DOHH2 (cell line): Measurements from ENCODE around the gene CIBAR2.

Source experiments
- CTCF ChIP-seq: fragments of 200-600 bp; sonication (generic); IDR thresholded peaks from one replicate; pipeline ENCODE4 v1.5.1; 2014; ENCODE audit warnings: antibody characterized with exemption, mild to moderate bottlenecking, low read depth, low read length; ENCODE audit not compliant: poor library complexity, severe bottlenecking
- EZH2phosphoT487 ChIP-seq: fragments of 200-600 bp; sonication (generic); IDR thresholded peaks from 2 replicates; pipeline ENCODE4 v1.6.1; 2017; ENCODE audit warnings: borderline replicate concordance, mild to moderate bottlenecking, antibody characterized with exemption, low read length, moderate library complexity, mixed read lengths

GRCh38 chr16:85112364-85112763 is at the start of gene CIBAR2:
- TF ChIP-seq CTCF (no peak), EZH2phosphoT487 (no peak)
